ENCODE results near the gene COL8A2. TPM values are rescaled to one million over a fixed set of nuclear protein-coding genes. Genes with fewer than 3 reads are reported as not detected.

Gene COL8A2
- total RNA-seq, 1 experiment from 2014 or later = 1.2 TPM

DNA sequence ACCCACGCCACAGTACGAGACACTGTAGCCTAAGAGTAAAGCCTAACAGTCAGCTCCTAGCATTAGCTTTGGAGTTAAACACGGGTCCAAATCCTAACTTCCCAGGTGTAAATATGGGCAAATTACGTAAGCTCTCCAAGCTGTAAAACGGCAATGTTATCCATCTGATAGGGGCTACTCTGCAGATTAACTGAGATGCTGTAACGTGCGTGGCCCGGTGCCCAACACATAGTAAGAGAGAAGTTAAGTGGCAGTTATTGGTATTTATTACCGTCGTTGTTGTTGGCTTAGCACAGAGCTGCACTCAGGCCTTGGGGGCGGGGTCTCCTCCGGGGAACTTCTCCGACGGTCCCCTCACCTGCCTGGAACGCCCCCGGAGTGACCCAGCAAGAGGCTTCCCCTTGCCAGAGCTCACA lies 23.8 kb upstream of the COL8A2 start:
- ChIA-PET CTCF (interaction anchor here (0.6 to 2.6 kb wide), 11 partner anchors 11 to 300 kb away, joined by 3 to 29 read pairs (median 4); no protein-coding TSS in a partner anchor), POLR2A (interaction anchor here (0.6 to 1.9 kb wide), 6 partner anchors 14 to 158 kb away, joined by 3 to 6 read pairs (median 4); no protein-coding TSS in a partner anchor)
- Histone ChIP-seq H3K27ac (ENCODE audit: low read length) (peak overlapping the region; percentile 94), H3K9me3 (ENCODE audit: control insufficient read depth, insufficient read depth, low read depth, low read length) (no peaks in the 10 kb centered on the region), H3K36me3 (ENCODE audit: control insufficient read depth, insufficient read depth, low read length) (no peaks in the 10 kb centered on the region; the same call in 1 of the 2 replicates), H3K4me1 (ENCODE audit: control insufficient read depth, insufficient read depth, low read length) (peaks cover 30% of the 10 kb centered on the region), H3K4me3 (ENCODE audit: low read depth in 2 of 2, low read length in 2 of 2) (peak overlapping the region; percentile 89 to 98), H3K27me3 (ENCODE audit: control insufficient read depth, insufficient read depth, low read length) (no peaks in the 10 kb centered on the region)
- DNase-seq (ENCODE audit: low read depth, low spot score) = no peak
- intact Hi-C loops (cut with micrococcal nuclease; ENCODE audit: unreplicated experiment) (loop anchor here (1.0 to 5.0 kb wide), 2 partner anchors 39 to 133 kb away; no protein-coding TSS in a partner anchor), in situ Hi-C loops (cut with HindIII; ENCODE audit: low pct_unique_long_range_greater_than_20kb, low sequenced_read_pairs) (no loop called here)
- TF ChIP-seq, protein P1, sequence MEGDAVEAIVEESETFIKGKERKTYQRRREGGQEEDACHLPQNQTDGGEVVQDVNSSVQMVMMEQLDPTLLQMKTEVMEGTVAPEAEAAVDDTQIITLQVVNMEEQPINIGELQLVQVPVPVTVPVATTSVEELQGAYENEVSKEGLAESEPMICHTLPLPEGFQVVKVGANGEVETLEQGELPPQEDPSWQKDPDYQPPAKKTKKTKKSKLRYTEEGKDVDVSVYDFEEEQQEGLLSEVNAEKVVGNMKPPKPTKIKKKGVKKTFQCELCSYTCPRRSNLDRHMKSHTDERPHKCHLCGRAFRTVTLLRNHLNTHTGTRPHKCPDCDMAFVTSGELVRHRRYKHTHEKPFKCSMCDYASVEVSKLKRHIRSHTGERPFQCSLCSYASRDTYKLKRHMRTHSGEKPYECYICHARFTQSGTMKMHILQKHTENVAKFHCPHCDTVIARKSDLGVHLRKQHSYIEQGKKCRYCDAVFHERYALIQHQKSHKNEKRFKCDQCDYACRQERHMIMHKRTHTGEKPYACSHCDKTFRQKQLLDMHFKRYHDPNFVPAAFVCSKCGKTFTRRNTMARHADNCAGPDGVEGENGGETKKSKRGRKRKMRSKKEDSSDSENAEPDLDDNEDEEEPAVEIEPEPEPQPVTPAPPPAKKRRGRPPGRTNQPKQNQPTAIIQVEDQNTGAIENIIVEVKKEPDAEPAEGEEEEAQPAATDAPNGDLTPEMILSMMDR (IDR thresholded peaks at IDR 0.05) = no peak
- TF ChIP-seq TCF7L2 (IDR thresholded peaks at IDR 0.05; ENCODE audit: low read depth, low read length) (no peak), SIN3A (IDR thresholded peaks at IDR 0.05; ENCODE audit: borderline replicate concordance, insufficient read depth, low read depth, low read length) (no peak), POLR2AphosphoS5 (IDR thresholded peaks at IDR 0.05; ENCODE audit: low read depth, low read length) (no peak)
- TF ChIP-seq, protein P2, sequence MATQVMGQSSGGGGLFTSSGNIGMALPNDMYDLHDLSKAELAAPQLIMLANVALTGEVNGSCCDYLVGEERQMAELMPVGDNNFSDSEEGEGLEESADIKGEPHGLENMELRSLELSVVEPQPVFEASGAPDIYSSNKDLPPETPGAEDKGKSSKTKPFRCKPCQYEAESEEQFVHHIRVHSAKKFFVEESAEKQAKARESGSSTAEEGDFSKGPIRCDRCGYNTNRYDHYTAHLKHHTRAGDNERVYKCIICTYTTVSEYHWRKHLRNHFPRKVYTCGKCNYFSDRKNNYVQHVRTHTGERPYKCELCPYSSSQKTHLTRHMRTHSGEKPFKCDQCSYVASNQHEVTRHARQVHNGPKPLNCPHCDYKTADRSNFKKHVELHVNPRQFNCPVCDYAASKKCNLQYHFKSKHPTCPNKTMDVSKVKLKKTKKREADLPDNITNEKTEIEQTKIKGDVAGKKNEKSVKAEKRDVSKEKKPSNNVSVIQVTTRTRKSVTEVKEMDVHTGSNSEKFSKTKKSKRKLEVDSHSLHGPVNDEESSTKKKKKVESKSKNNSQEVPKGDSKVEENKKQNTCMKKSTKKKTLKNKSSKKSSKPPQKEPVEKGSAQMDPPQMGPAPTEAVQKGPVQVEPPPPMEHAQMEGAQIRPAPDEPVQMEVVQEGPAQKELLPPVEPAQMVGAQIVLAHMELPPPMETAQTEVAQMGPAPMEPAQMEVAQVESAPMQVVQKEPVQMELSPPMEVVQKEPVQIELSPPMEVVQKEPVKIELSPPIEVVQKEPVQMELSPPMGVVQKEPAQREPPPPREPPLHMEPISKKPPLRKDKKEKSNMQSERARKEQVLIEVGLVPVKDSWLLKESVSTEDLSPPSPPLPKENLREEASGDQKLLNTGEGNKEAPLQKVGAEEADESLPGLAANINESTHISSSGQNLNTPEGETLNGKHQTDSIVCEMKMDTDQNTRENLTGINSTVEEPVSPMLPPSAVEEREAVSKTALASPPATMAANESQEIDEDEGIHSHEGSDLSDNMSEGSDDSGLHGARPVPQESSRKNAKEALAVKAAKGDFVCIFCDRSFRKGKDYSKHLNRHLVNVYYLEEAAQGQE (IDR thresholded peaks at IDR 0.05; ENCODE audit: insufficient read depth in 1 of 2, low read depth in 2 of 2, low read length in 1 of 2) = no peak
- TSS peak; percentile 84 for BruUV-seq (replicated peaks)
- ATAC-seq = no peak

DNA sequence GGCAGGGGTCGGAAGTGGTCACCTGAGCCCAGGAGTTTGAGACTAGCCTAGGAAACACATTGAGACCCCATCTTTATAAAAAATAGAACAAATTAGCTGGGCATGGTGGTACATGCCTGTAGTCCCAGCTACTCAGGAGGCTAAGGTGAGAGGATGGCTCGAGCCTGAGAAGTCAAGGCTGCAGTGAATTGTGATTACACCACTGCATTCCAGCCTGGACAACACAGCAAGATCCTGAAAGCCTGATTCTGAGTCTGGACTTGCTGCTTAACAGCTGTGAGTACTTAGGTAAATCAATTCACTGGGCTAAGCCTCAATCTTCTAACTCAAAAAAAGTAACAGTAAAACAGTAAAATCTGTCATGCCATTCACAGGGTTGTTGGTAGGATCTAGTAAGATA lies 19.4 kb upstream of the COL8A2 start:
- Histone ChIP-seq H3K4me1 (ENCODE audit: control insufficient read depth, insufficient read depth, low read length) (no peaks in the 10 kb centered on the region), H3K27me3 (ENCODE audit: control insufficient read depth, insufficient read depth, low read length) (no peaks in the 10 kb centered on the region), H3K27ac (ENCODE audit: low read length) (no peak overlapping the region), H3K9me3 (ENCODE audit: control insufficient read depth, insufficient read depth, low read depth, low read length) (no peaks in the 10 kb centered on the region), H3K4me3 (ENCODE audit: low read depth in 2 of 2, low read length in 2 of 2) (no peak overlapping the region), H3K36me3 (ENCODE audit: control insufficient read depth, insufficient read depth, low read length) (peaks cover 3% of the 10 kb centered on the region; the same call in 1 of the 2 replicates)
- ATAC-seq (no peak), DNase-seq (ENCODE audit: low read depth, low spot score) (no peak)
- in situ Hi-C loops (cut with HindIII; ENCODE audit: low pct_unique_long_range_greater_than_20kb, low sequenced_read_pairs) = no loop called here
- TF ChIP-seq, protein P2 (IDR thresholded peaks at IDR 0.05; ENCODE audit: insufficient read depth in 1 of 2, low read depth in 2 of 2, low read length in 1 of 2) = no peak
- TF ChIP-seq, protein P1 (IDR thresholded peaks at IDR 0.05) = no peak
- TF ChIP-seq POLR2AphosphoS5 (IDR thresholded peaks at IDR 0.05; ENCODE audit: low read depth, low read length) (no peak), TCF7L2 (IDR thresholded peaks at IDR 0.05; ENCODE audit: low read depth, low read length) (no peak), SIN3A (IDR thresholded peaks at IDR 0.05; ENCODE audit: borderline replicate concordance, insufficient read depth, low read depth, low read length) (no peak)
- BruUV-seq (replicated peaks) = no TSS peak
- ChIA-PET POLR2A (interaction anchor here (1.0 kb wide), 1 partner anchor 39 kb away, joined by 4 read pairs; no protein-coding TSS in a partner anchor), CTCF (interaction anchor here (0.7 kb wide), 1 partner anchor 166 kb away, joined by 3 read pairs; no protein-coding TSS in a partner anchor)
- intact Hi-C loops (cut with micrococcal nuclease; ENCODE audit: unreplicated experiment) = no loop called here

All from Panc1 (cell line).